Ureter (tissue), 1 donor: Measurements from ENCODE around the gene CATSPERB. TPM values are rescaled to one million over a fixed set of nuclear protein-coding genes. Genes with fewer than 3 reads are reported as not detected.
"Not testable (repeated sequence)": the region's sequence is repeated elsewhere in the genome, so short reads cannot be mapped to it uniquely, and the experiment has no call there.

Experiments
- DNase-seq: peaks from one replicate; pipeline ENCODE4 v3.0.0-alpha.2; 2020; ENCODE audit warnings: low spot score
- total RNA-seq: library from RNA; stranded (reverse); gene quantifications from one replicate; pipeline ENCODE4 v1.2.4, GENCODE V29; 2023
- donor health status: DM: yes; HTN: yes; CAD: no.

Gene CATSPERB
- total RNA-seq, 1 donor from 2014 or later = 7.3 TPM

GRCh38 chr14:91575469-91576208 is 156.2 kb downstream of the CATSPERB start:
- DNase-seq = no peak

GRCh38 chr14:91573894-91574837 is 157.7 kb downstream of the CATSPERB start:
- DNase-seq = no peak

- DNase-seq = no peak
Observed at GRCh38 chr14:91573528-91573893, 158.4 kb downstream of the CATSPERB start.

GRCh38 chr14:91570021-91570420 is 161.9 kb downstream of the CATSPERB start:
- DNase-seq = no peak

- no peak for DNase-seq
Observed at GRCh38 chr14:91569301-91569700, 162.6 kb downstream of the CATSPERB start.

DNA sequence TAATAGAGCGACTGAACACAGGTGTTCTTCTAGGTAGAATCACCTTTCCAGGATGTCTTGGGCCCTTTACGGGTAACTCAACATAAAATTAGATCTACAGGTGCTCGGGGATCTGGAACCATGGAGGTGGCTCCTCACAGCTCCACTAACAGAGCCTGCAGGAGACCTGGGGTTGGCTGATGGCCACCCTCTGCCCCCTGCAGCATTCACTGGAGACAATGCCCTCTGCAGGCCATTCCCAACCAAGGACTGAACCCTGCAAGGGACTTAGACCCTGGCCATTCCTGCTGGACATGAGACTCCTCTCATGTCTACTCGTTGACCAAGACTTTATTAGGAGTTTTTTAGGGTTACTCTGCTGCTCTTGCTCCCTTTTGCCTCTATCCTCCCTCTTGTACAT is 163.3 kb downstream of the CATSPERB start:
- DNase-seq = no peak

- DNase-seq = not testable (repeated sequence)
Observed at GRCh38 chr14:91567827-91568226, 164.1 kb downstream of the CATSPERB start.

DNA sequence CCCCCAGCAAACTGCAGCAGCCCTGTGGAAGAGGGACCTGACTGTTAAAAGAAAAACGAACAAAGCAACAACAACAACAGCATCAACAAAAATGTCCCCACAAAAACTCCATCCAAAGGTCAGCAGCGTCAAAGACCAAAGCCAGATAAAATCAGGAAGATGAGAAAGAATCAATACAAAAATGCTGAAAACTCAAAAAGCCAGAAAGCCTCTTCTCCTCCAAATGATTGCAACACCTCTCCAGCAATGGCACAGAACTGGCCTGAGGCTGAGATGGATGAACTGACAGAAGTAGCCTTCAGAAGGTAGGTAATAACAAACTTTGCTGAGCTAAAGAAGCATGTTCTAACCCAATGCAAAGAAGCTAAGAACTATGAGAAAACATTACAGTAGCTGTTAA is 176.4 kb downstream of the CATSPERB start:
- no peak for DNase-seq

GRCh38 chr14:91554535-91555332 is 177.2 kb downstream of the CATSPERB start:
- DNase-seq = no peak

DNA sequence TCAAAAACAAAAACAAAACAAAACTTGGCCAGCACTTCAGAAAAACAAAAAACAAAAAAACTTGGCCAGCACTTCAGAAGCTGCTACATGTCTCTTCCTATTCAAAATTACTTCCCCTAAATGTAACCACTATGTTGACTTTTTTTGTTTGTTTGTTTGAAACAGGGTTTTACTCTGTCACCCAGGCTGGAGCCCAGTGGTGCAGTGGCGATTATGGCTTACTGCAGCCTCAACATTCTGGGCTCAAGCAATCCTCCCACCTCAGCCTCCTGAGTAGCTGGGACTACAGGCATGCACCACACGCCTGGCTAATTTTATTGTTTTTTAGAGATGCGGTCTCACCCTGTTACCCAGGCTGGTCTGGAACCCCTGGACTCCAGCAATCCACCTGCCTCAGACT is 183.8 kb downstream of the CATSPERB start:
- no peak for DNase-seq

- no peak for DNase-seq
Observed at GRCh38 chr14:91545946-91546716, 185.8 kb downstream of the CATSPERB start.

DNA sequence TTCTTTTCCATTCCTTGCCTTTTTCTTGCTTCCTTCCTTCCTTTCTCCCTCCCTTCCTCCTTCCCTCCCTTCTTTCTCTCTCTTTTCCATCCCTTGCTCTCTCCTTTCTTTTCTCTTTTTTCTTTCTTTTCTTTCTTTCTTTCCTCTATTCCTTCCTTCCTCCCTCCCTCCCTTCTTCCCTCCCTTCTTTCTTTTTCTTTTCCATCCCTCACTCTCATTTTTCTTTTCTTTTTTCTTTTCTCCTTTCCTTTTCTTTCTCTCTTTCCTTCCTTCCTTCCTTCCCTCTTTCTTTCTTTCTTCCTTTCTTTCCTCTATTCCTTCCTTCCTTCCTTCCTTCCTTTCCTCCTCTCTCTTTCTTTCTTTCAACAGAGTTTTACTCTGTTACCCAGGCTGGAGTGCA is 186.7 kb downstream of the CATSPERB start:
- DNase-seq = no peak

DNA sequence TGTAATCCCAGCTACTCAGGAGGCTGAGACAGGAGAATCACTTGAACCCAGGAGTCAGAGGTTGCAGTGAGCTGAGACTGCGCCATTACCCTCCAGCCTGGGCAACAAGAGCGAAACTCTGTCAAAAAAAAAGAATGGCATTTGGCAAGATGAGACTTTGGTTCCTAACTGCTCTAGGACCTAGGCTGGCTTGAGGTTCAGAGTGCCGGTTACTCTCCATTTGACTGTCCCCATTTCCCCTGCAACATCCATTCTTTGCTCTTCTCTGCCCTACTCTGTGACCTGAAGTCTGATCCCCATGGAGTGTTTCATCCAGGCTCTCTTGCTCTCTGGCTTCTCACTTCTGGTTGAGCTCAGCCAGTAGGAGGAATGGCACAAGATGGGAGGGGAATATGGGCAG is 195.6 kb downstream of the CATSPERB start:
- DNase-seq = no peak

DNA sequence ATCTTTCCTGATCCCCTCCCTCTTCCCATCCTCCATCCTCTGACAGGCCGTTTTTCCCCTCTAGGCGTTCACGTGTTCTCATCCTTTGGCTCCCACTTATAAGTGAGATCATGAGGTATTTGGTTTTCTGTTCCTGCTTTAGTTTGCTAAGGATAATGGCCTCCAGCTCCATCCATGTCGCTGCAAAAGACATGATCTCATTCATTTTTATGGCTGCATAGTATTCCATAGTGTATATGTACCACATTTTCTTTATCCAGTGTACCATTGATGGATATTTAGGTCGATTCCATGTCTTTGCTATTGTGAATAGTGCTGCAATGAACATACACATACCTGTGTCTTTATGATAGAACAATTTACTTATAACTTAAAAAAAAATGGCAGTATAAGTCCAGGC is 197.8 kb downstream of the CATSPERB start:
- not testable (repeated sequence) for DNase-seq

- DNase-seq = no peak
Observed at GRCh38 chr14:91533623-91534022, 198.3 kb downstream of the CATSPERB start.

Other genes with a start within 250 kb of the CATSPERB start
- 110 TPM for gene PPP4R3A, start 221.8 kb downstream of the CATSPERB start, total RNA-seq
- 119 TPM for gene TC2N, start 135.4 kb upstream of the CATSPERB start, total RNA-seq
- gene FBLN5, start 215.6 kb upstream of the CATSPERB start, total RNA-seq = 39.4 TPM